ENCODE data around the gene CLEC18C. TPM values are rescaled to one million over a fixed set of nuclear protein-coding genes. Genes with fewer than 3 reads are reported as not detected.

Gene CLEC18C
- total and polyA plus RNA-seq, 10 of the 15 experiments (the other 5 are each of a cell fraction or from before 2014, with no cell fraction given) = 0.05 to 0.11 TPM; not detected in 8

GRCh38 chr16:70157105-70157476, 16.5 kb upstream of the CLEC18C start:
- ChIA-PET SMC1A (ENCODE audit: uncharacterized antibody, unreplicated experiment) (no interaction called here), RAD21 (ENCODE audit: unreplicated experiment) (no interaction called here), CTCF (no interaction called here), POLR2A (interaction anchor here (0.5 kb wide), 1 partner anchor 302 kb away, joined by 3 read pairs; no protein-coding TSS in a partner anchor)
- H3K9ac ChIP-seq (ENCODE audit: control insufficient read depth, insufficient read depth, low read length) = no peak overlapping the region
- H3K27ac ChIP-seq (ENCODE audit: control insufficient read depth, insufficient read depth) = no peak overlapping the region
- no TSS peak for BruUV-seq (replicated peaks)
- in situ Hi-C loops (cut with MboI) (no loop called here), intact Hi-C loops (cut with micrococcal nuclease; ENCODE audit: unreplicated experiment) (no loop called here)
- no peaks in the 10 kb centered on the region for H3K9me3 ChIP-seq (replicated peaks; ENCODE audit: control insufficient read depth, insufficient read depth, low read length)
- H3K4me1 ChIP-seq (ENCODE audit: control insufficient read depth, insufficient read depth, low read length) = no peaks in the 10 kb centered on the region
- H3K36me3 ChIP-seq (ENCODE audit: control insufficient read depth in 2 of 2, insufficient read depth in 2 of 2, low read length in 1 of 2) = peaks cover 11 to 15% of the 10 kb centered on the region in 2 experiments
- no peaks in the 10 kb centered on the region for H3K27me3 ChIP-seq (replicated peaks in 1 of 2; ENCODE audit: control insufficient read depth in 2 of 2, insufficient read depth in 2 of 2, low read length in 1 of 2)
- no peak for ATAC-seq
- no peaks in the 10 kb centered on the region for H3K79me2 ChIP-seq (ENCODE audit: control insufficient read depth, insufficient read depth, low read length)
- no peak for DNase-seq (ENCODE audit: low read depth, low spot score)
- H3K4me2 ChIP-seq (ENCODE audit: control insufficient read depth, insufficient read depth) = no peak overlapping the region
- H4K20me1 ChIP-seq (ENCODE audit: control insufficient read depth, insufficient read depth) = no peaks in the 10 kb centered on the region
- WGBS (ENCODE audit: insufficient coverage, insufficient replicate concordance, low lambda C conversion rate, missing lambda C conversion rate) = 94% methylated on average over 11 of the region's 11 CpGs
- FAIRE-seq = no peak
- TF ChIP-seq MYC (IDR thresholded peaks at IDR 0.05; ENCODE audit: insufficient read depth, insufficient read length, insufficient replicate concordance, low read length, severe bottlenecking) = no peak
- no peak for TF ChIP-seq HDAC2 (IDR thresholded peaks at IDR 0.05)
- no peak for TF ChIP-seq EGR1 (IDR thresholded peaks at IDR 0.05; ENCODE audit: borderline replicate concordance in 1 of 2, low read depth in 2 of 2, low read length in 2 of 2)
- TF ChIP-seq E2F8 (IDR thresholded peaks at IDR 0.05; ENCODE audit: low read depth, partially characterized antibody) = no peak
- TF ChIP-seq NRF1 (conservative IDR thresholded peaks at IDR 0.05; ENCODE audit: low read depth, low read length) = no peak
- no peak for TF ChIP-seq ZBED1 (IDR thresholded peaks at IDR 0.05; ENCODE audit: borderline replicate concordance)
- TF ChIP-seq MTA3 (IDR thresholded peaks at IDR 0.05; ENCODE audit: borderline replicate concordance, low read length) = no peak
- TF ChIP-seq RB1 (IDR thresholded peaks at IDR 0.05; ENCODE audit: borderline replicate concordance) = no peak
- TF ChIP-seq CHD4 (IDR thresholded peaks at IDR 0.05) = no peak
- no peak overlapping the region for H3K4me3 ChIP-seq
- H2AFZ ChIP-seq (ENCODE audit: control insufficient read depth, low read depth, low read length) = no peak overlapping the region
